SU-DHL-6 (cell line): ENCODE results near the gene ANTXR1.

Source experiments
- H2AFZ ChIP-seq: fragments of 200-600 bp; sonication (generic); 2 replicates; pipeline ENCODE4 v1.6.1; 2014; ENCODE audit warnings: low read depth, mild to moderate bottlenecking, moderate library complexity, mixed read lengths, antibody characterized with exemption, low read length; ENCODE audit not compliant: severe bottlenecking
- H3F3A ChIP-seq: fragments of 200-600 bp; shearing (Covaris generic); 2 replicates; pipeline ENCODE4 v1.6.0; 2016; ENCODE audit warnings: antibody characterized with exemption, mild to moderate bottlenecking; ENCODE audit not compliant: insufficient read depth
- H3K27ac ChIP-seq: fragments of 200-600 bp; sonication (generic); 2 replicates; pipeline ENCODE4 v1.5.1; 2016; ENCODE audit warnings: low read depth, mild to moderate bottlenecking, low read length, moderate library complexity, mixed read lengths
- H3K27me3 ChIP-seq: fragments of 200-600 bp; sonication (generic), shearing (Covaris generic); 2 replicates; pipeline ENCODE4 v1.6.0; 2014; ENCODE audit warnings: mild to moderate bottlenecking, low read length
- H3K36me3 ChIP-seq: fragments of 200-600 bp; sonication (generic); 2 replicates; pipeline ENCODE4 v1.6.1; 2014; ENCODE audit warnings: mild to moderate bottlenecking, low read length, mixed read lengths
- H3K4me2 ChIP-seq: fragments of 300-600, 200-600 bp; shearing (Covaris generic), sonication (generic); 2 replicates; pipeline ENCODE4 v1.6.0; 2014; ENCODE audit warnings: low read length, low read depth, mild to moderate bottlenecking; ENCODE audit not compliant: poor library complexity, severe bottlenecking
- H3K4me3 ChIP-seq: fragments of 200-600 bp; sonication (generic); 2 replicates; pipeline ENCODE4 v1.5.1; 2014; ENCODE audit warnings: antibody characterized with exemption, low read length, mild to moderate bottlenecking, mixed read lengths; ENCODE audit not compliant: insufficient read depth, poor library complexity, severe bottlenecking
- H3K79me2 ChIP-seq: fragments of 200-600 bp; sonication (generic); 2 replicates; pipeline ENCODE4 v1.6.1; 2014; ENCODE audit warnings: mild to moderate bottlenecking, low read length, moderate library complexity; ENCODE audit not compliant: insufficient read depth
- H3K9ac ChIP-seq: fragments of 200-600 bp; sonication (generic); 2 replicates; pipeline ENCODE4 v1.7.0; 2014; ENCODE audit warnings: mild to moderate bottlenecking, low read length
- H3K9me2 ChIP-seq: fragments of 200-600 bp; sonication (generic); replicated peaks from 2 replicates; pipeline ENCODE4 v1.6.1; 2014; ENCODE audit warnings: low read length; ENCODE audit not compliant: insufficient read depth
- H3K9me3 ChIP-seq: fragments of 200-600 bp; sonication (generic); 2 replicates; pipeline ENCODE4 v1.6.1; 2014; ENCODE audit warnings: low read length, mixed read lengths; ENCODE audit not compliant: insufficient read depth
- H4K20me1 ChIP-seq: fragments of 200-600 bp; sonication (generic); 2 replicates; pipeline ENCODE4 v1.6.1; 2014; ENCODE audit warnings: low read depth, mild to moderate bottlenecking, antibody characterized with exemption, low read length, moderate library complexity, mixed read lengths
- EZH2phosphoT487 ChIP-seq: fragments of 200-600 bp; sonication (generic), shearing (Covaris generic); conservative IDR thresholded peaks from 2 replicates; pipeline ENCODE4 v1.6.1; 2018; ENCODE audit warnings: mild to moderate bottlenecking, antibody characterized with exemption, low read length, moderate library complexity, mixed read lengths
- TF ChIP-seq, protein P1 (sequence below): fragments of 200-600 bp; sonication (generic); IDR thresholded peaks from one replicate; pipeline ENCODE4 v1.5.1; 2017; ENCODE audit warnings: antibody characterized with exemption, mild to moderate bottlenecking, low read length, moderate library complexity; ENCODE audit not compliant: insufficient read depth, poor library complexity, severe bottlenecking

The ANTXR1 gene

DNA sequence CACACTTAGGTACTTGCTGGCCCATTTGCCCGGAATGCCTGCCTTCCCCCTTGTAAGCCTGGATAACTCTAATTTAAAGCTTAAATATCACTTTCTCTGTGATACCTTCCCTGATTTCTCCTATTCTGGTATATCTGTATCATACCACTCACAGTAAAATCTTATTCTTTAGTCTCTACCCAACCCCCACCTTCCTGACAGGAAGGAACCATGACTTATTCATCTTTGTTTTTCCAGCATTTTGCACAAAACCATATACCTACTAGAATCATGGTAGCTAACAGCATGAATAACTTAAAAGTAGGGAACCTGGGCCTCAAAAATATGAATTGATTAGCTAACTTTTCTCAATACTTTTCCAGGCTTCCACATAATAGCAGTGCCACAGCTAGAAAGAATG is 262.5 kb downstream of the ANTXR1 start:
- H3K9me3 ChIP-seq: no peaks in the 10 kb centered on the region
- H3K36me3 ChIP-seq: no peaks in the 10 kb centered on the region
- H3K4me3 ChIP-seq: no peak overlapping the region
- no peak overlapping the region for H2AFZ ChIP-seq
- H3F3A ChIP-seq: no peaks in the 10 kb centered on the region
- H3K79me2 ChIP-seq: no peaks in the 10 kb centered on the region
- H4K20me1 ChIP-seq: no peaks in the 10 kb centered on the region
- no peak overlapping the region for H3K9ac ChIP-seq
- no peaks in the 10 kb centered on the region for H3K9me2 ChIP-seq
- H3K27ac ChIP-seq: no peak overlapping the region
- H3K4me2 ChIP-seq: no peak overlapping the region
- H3K27me3 ChIP-seq: no peaks in the 10 kb centered on the region
- no peak for TF ChIP-seq EZH2phosphoT487
- TF ChIP-seq, protein P1, sequence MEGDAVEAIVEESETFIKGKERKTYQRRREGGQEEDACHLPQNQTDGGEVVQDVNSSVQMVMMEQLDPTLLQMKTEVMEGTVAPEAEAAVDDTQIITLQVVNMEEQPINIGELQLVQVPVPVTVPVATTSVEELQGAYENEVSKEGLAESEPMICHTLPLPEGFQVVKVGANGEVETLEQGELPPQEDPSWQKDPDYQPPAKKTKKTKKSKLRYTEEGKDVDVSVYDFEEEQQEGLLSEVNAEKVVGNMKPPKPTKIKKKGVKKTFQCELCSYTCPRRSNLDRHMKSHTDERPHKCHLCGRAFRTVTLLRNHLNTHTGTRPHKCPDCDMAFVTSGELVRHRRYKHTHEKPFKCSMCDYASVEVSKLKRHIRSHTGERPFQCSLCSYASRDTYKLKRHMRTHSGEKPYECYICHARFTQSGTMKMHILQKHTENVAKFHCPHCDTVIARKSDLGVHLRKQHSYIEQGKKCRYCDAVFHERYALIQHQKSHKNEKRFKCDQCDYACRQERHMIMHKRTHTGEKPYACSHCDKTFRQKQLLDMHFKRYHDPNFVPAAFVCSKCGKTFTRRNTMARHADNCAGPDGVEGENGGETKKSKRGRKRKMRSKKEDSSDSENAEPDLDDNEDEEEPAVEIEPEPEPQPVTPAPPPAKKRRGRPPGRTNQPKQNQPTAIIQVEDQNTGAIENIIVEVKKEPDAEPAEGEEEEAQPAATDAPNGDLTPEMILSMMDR: no peak

DNA sequence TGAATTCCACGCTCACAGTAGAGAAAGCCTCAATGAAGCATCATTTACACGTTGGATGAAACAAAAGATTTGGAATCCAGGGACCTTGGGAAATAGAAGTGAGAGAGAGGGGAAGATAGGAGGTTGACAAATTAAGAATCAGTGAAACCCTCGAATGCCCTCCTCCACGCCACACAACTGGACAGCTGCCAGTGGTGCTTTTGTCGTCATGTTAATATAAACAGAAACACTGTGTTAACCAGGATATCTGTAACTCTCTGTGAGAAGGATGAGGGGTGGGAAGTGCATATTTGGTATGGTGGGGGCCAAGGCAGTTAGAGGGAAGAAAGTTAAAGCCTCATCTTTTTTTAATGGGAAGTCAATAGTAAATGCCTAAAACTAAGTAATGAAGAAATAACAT is 265.4 kb downstream of the ANTXR1 start:
- no peaks in the 10 kb centered on the region for H3K79me2 ChIP-seq
- no peaks in the 10 kb centered on the region for H4K20me1 ChIP-seq
- no peaks in the 10 kb centered on the region for H3K36me3 ChIP-seq
- H3K9me2 ChIP-seq: no peaks in the 10 kb centered on the region
- H3K27me3 ChIP-seq: no peaks in the 10 kb centered on the region
- H3K27ac ChIP-seq: no peak overlapping the region
- no peak overlapping the region for H3K4me3 ChIP-seq
- no peaks in the 10 kb centered on the region for H3F3A ChIP-seq
- no peak overlapping the region for H3K9ac ChIP-seq
- H3K9me3 ChIP-seq: no peaks in the 10 kb centered on the region
- H2AFZ ChIP-seq: no peak overlapping the region
- TF ChIP-seq, protein P1: no peak
- no peak for TF ChIP-seq EZH2phosphoT487
- no peak overlapping the region for H3K4me2 ChIP-seq

DNA sequence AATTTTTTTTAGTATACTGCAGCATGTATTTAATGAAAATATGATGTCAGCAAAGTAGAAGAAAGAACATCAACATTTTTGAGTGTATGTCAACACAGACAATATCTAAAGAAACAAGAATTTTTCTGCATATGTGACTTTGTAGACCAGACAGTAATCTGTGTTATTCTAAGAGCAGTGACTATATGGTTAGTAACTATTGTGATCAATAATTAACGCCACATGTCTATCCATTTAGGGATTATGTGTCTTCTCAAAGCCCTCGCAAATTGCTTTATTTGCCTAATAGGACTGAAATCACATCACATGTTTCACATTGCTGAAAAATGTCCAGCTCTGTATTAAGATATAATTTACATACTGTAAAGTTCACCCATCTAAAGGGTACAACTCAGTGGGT is 266.2 kb downstream of the ANTXR1 start:
- Histone ChIP-seq H3K4me3 (no peak overlapping the region), H3K4me2 (no peak overlapping the region), H3K9me2 (no peaks in the 10 kb centered on the region), H4K20me1 (no peaks in the 10 kb centered on the region), H3K9ac (no peak overlapping the region), H3F3A (no peaks in the 10 kb centered on the region), H3K27ac (no peak overlapping the region), H3K9me3 (no peaks in the 10 kb centered on the region), H3K79me2 (no peaks in the 10 kb centered on the region), H3K36me3 (no peaks in the 10 kb centered on the region), H3K27me3 (no peaks in the 10 kb centered on the region), H2AFZ (no peak overlapping the region)
- TF ChIP-seq EZH2phosphoT487: no peak
- TF ChIP-seq, protein P1: no peak
